GM21360 (cell line): ENCODE results near the gene DDX39A.
A peak's percentile ranks its signal among the peaks of the same experiment; 100 is the strongest.
"Not testable (repeated sequence)": the region's sequence is repeated elsewhere in the genome, so short reads cannot be mapped to it uniquely, and the experiment has no call there.

ENCODE experiments used
- ATAC-seq: cut with Tn5 transposase; IDR thresholded peaks from one replicate; pipeline ENCODE4 v1.9.1; 2021; ENCODE audit warnings: mild to moderate bottlenecking, moderate library complexity; ENCODE audit not compliant: unreplicated experiment

DDX39A gene

DNA sequence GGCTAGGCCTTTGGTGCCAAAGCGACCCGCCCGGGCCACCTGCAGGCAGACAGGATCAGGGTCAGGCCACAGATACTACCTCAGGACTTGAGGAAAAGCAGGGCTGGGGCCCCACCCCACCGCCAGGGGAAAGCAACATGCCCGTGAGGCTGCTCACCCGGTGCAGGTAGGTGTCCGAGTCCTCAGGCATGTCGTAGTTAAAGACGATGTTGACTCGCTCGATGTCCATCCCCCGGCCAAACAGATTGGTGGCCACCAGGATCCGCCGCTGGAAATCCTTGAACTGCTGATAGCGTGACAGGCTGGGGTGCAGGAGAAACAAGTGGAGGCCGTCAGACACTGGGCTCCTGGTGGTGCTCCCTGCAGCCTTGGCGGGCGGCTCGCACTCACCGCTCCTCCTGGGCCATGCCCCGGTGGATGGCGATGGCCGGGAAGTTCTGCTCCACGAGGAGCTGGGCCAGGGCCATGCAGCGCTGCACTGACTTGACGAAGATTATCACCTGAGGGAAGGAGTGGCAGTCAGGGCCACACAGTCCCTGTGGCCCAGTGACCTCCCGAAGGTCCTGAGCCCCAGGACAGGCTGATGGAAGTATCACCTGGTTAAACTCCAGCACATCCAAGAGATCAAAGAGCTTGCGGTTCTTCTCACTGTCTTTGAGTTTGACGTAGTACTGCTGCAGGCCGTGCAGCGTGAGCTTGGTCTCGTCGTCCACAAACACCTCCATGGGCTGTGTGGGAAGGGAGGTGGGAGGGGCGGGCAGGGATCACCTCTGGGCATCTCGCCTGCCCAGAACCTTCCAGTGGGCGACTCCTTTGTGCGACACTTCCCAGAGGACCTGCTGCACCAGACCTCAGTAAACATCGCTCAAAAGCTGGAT is 9.8 kb downstream of the DDX39A start:
- ATAC-seq = no peak

DNA sequence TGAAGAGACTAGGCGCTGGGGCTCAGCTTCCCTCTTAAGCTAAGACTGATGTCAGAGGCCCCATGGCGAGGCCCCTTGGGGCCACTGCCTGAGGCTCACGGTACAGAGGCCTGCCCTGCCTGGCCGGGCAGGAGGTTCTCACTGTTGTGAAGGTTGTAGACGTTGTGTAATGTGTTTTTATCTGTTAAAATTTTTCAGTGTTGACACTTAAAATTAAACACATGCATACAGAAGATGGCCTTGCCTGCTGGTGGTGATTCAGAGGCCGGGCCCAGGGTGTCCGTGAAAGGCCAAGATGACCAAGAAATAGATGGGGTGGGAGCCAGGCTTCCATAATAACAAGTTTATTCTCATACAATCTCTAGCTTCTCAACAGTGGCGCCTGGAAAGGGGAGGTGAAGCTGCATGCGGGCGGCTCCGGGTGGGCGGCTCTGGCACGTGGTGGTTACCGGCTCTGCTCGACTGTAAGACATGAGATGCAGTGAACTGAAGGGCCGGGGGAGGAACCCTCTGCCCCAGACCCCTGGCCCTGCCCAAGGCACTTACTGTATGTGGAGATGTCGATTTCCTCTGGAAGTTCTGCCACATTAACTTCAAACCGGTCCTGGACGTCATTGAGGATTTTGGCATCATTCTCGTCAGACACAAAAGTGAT is 10.5 kb downstream of the DDX39A start:
- no peak for ATAC-seq

DNA sequence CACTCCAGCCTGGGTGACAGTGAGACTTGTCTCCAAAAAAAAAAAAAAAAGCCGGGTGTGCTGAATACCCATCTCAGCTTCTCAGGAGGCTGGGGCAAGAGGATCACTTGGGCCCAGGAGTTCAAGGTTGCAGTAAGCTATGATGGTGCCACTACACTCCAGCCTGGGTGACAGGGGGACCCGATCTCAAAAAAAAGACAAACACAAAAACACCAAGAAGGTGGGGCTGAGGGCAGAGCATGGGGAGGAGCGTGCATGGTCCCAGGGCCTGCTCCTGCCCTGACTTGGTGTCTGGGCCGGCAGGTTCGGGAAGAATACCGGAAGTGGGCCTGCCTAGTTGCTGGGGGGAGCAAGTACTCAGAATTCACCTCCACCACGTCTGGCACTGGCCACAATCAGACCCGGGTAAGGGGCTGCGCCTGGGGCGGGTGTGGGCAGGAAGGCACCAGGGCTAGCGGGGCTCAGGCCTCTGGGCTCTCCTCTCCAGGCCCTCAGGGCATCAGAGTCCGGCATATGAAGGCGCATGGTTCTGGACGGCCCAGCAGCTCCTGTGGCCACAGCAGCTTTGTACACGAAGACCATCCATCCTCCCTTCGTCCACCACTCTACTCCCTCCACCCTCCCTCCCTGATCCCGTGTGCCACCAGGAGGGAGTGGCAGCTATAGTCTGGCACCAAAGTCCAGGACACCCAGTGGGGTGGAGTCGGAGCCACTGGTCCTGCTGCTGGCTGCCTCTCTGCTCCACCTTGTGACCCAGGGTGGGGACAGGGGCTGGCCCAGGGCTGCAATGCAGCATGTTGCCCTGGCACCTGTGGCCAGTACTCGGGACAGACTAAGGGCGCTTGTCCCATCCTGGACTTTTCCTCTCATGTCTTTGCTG is 11.3 kb downstream of the DDX39A start:
- no peak for ATAC-seq

DNA sequence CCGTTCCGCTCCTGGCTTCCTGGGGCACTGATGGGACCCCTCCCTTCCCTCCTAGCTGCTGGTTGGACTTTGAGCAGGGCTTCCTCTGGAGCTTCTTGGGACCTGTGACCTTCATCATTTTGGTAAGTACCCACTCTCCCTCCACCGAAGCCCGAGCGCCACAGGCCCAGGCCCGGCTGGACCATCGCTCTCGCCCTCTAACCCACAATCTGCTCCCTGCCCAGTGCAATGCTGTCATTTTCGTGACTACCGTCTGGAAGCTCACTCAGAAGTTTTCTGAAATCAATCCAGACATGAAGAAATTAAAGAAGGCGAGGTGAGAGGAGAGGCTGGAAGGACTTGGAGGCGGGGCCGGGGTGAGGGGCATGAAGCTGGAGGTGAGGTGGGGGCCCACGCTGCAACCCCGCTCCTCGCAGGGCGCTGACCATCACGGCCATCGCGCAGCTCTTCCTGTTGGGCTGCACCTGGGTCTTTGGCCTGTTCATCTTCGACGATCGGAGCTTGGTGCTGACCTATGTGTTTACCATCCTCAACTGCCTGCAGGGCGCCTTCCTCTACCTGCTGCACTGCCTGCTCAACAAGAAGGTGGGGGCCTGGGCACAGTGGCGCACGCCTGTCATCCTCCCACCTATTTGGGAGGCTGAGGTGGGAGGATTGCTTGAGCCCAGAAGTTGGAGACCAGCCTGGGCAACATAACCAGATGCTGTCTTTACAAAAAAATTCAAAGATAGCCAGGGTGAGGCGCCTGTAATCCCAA is 12.3 kb downstream of the DDX39A start:
- no peak for ATAC-seq

DNA sequence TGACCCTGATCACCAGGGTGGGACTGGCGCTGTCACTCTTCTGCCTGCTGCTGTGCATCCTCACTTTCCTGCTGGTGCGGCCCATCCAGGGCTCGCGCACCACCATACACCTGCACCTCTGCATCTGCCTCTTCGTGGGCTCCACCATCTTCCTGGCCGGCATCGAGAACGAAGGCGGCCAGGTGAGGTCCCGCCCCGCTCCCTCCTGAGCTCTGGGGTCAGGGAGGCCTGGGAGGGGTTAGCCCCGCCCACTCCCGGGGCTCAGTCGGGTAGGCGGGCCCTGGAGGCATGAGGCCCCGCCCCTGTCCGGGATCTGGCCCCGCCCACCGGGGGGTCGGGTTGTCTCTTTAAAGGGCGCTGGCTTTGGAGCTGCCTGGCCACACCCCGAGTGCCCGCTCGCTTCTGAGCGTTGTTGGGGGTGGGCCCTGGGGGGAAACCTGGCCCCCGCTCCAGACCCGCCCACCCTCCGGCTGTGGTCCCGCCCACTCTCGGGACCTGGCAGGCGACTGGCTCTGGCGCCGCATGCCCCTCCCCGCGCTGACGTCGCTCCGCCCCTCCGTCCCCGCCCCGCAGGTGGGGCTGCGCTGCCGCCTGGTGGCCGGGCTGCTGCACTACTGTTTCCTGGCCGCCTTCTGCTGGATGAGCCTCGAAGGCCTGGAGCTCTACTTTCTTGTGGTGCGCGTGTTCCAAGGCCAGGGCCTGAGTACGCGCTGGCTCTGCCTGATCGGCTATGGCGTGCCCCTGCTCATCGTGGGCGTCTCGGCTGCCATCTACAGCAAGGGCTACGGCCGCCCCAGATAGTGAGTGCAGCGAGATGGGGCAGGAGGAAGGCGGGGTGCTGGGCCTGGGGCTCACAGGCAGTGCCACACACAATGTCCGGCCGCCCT is 13.1 kb downstream of the DDX39A start:
- ATAC-seq = peak; percentile 58

DNA sequence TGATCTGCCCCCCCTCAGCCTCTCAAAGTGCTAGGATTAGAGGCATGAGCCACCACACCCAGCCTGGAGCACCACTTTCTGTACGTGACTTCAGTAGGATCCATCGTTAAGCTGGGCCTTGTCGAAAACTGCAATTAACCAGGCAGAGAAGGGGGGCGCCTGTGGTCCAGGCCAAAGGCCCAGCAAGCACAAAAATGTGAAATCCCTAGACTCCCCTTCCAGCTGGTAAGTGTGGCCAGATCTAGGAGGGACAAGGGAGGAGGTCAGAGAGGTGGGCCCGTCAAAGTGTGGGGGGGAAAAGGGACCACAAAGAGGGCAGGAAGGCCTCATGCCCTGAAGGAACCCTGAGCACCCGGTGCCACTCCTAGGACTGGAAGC is 13.8 kb downstream of the DDX39A start:
- no peak for ATAC-seq

DNA sequence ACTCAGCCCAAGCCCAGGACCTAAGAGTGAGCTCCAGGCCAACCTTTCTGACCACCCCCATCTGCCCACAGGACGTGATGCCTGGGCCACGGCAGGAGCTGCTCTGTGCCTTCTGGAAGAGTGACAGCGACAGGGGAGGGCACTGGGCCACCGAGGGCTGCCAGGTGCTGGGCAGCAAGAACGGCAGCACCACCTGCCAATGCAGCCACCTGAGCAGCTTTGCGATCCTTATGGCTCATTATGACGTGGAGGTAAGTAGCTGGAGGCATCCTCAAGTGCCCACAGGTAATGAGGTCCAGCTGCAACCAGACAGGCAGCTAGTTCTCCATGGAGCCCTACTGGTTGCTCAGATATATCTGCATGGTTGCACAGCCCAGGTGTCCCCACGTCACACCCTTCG is 14.8 kb downstream of the DDX39A start:
- ATAC-seq = no peak

DNA sequence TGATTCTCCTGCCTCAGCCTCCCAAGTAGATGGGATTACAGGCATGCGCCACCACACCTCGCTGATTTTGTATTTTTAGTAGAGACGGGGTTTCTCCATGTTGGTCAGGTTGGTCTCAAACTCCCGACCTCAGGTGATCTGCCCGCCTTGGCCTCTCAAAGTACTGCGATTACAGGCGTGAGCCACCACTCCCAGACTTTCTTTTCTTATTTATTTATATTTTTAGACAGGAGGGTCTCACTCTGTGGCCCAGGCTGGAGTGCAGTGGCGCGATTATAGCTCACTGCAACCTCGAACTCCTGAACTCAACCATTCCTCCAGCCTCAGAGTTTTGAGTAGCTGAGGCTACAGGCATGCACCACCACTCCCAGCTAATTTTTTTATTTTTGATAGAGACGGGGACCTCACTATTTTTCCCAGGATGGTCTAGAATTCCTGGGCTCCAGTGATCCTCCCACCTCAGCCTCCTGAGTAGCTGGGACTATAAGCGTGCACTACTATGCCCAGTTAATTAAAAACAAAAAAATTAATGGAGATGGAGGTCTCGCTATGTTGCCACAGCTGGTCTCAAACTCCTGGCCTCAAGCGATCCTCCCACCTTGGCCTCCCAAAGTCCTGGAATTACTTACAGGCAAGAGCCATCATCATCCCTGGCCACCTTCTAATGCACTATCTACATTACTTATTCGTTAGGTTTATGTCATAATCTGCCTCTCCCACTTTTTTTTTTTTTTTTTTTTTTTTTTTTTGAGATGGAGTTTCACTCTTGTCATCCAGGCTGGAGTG is 15.8 kb downstream of the DDX39A start:
- not testable (repeated sequence) for ATAC-seq

DNA sequence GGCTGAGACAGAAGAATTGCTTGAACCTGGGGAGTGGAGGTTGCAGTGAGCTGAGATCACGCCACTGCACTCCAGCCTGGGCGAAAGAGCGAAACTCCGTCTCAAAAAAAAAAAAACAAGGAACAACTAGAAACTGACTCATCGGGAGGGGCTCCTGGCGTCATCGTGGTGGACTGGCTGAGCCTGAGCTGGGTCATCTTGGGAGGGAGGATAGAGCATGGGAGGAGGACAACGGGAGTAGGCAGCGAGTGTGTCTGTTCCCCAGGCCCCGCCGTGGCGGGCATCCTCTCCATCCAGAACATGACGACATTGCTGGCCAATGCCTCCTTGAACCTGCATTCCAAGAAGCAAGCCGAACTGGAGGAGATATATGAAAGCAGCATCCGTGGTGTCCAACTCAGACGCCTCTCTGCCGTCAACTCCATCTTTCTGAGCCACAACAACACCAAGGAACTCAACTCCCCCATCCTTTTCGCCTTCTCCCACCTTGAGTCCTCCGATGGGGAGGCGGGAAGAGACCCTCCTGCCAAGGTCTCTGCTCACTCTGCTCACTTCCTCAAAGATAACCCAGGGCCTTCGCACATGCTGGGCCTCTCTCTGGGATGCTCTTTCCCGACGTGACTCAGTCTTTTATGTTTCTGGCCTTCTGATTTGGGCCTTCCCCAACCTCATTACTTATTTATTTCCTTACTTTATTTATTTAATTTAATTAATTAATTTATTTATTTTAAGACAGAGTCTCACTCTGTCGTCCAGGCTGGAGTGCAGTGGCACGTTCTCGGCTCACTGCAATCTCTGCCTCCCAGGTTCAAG is 16.6 kb downstream of the DDX39A start:
- no peak for ATAC-seq

DNA sequence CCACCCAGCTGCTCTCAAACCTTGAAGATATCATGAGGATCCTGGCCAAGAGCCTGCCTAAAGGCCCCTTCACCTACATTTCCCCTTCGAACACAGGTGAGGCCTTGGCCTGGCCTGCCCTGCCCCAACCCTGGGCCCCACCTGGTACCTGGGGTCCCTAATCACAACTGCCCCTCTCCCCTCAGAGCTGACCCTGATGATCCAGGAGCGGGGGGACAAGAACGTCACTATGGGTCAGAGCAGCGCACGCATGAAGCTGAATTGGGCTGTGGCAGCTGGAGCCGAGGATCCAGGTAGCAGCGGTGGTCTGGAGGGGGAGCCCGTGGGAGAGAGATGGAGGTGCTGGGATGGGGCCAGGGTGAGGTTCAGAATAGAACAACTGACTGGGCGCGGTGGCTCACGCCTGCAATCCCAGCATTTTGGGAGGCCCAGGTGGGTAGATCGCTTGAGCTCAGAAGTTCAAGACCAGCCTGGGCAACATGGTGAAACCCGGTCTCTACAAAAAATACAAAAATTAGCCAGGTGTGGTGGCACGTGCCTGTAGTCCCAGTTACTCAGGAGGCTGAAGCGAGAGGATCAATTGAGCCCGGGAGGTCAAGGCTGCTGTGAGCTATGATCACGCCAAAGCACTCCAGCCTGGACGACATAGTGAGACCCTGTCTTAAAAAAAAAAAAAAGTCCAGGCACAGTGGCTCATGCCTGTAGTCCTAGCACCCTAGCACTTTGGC is 17.5 kb downstream of the DDX39A start:
- ATAC-seq = no peak

DNA sequence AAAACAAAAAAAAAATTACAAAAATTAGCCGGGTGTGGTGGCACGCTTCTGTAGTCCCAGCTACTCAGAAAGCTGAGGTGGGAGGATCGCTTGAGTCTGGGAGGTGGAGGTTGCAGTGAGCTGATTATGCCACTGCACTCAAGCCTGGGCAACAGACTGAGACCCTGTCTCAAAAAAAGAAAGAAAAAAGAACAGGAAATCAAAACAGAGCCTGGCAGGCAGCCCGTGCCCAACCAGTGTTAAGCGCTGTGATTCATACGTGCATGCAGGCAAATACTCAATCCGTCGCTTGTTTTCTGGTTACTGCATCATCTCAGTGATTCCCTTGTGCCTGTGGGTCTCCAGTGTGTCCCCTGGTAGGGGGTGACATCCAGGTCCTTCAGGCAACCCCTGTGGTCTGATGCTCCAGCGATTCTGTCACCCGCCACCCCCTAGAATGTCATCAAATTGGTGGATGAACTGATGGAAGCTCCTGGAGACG is 18.1 kb downstream of the DDX39A start:
- ATAC-seq = no peak

DNA sequence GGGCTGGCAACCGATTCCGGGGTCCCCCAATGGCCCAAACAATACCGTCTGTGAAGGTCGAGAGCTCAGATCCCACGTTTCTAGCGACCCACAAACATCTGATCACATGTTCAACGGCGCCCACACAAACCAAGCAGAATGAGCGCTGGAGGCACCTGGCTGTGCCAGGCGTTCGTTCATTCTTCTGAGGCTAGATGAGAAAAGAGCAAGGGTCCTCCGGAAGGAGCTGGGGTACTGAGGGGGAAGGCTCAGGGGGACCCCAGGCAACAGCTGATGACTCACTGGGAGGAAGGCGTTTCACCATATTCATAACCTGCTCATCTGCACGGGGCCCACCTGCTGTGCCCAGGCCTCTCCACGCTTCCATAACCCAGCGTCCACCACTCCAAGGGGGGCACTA is 22.0 kb downstream of the DDX39A start:
- not testable (repeated sequence) for ATAC-seq

DNA sequence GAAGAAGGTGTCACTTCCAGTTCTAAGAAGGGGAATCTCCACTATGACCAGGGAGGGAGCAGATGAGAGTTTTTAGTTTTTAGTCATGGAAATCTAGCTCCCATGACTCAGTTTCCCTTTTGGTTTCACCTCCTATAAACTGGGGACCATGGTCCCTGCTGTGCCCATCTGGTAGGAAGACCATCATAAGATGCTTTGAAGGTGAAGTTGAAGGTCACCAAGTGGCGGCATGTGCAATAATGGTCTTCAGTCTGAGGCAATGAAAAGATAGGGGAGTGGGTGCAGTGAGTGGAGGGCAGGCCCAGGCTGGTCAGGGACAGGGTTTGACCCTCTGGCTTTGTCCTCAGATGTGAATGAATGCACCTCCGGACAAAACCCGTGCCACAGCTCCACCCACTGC is 22.4 kb downstream of the DDX39A start:
- not testable (repeated sequence) for ATAC-seq

DNA sequence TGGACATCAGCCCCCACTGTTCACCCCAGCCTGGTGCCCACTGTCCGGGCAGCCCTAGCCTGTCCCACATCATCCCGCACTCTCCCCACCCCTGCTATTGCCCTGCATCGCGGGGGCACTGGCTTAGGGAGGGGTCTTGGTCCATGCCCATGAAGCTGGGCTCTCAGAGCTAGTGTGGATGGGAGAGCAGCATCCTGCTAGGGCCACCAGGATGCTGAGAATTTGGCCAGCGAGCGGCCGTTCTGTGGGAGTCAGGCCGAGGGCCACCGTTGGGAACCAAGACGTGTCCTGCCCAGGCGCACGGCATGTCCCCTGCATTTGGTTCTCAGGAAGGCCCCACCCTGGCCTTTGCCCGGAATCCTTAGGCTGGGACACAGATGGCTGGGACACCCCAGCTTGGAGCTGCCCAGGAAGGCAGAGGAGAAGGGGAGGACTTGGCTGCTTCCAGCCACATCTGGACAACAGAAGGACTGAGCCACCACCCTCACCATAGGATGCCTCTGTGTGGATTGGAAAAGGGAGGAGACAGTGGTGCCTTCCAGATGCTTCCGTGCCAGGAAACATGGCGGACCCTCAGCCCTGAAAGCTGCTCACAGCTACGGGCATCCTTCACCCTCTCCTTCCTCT is 23.3 kb downstream of the DDX39A start:
- ATAC-seq = no peak

DNA sequence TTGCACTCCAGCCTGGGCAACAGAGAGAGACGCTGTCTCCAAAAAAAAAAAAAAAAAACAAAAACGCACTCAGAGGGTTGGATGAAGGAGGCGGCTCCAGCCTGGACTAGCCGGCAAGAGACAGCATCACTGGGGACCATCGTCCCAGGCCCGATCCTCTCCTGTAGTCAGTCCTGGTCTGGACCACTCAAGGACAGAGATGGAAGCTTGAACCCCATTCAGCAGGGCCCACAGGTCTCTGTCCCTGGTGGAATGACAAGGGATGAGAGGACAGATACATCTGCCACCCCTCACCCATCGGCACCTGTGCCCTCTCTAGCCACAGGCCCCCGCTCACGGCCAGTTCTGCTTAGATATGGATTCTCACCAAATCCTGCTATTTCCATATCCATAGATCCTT is 23.9 kb downstream of the DDX39A start:
- no peak for ATAC-seq

DNA sequence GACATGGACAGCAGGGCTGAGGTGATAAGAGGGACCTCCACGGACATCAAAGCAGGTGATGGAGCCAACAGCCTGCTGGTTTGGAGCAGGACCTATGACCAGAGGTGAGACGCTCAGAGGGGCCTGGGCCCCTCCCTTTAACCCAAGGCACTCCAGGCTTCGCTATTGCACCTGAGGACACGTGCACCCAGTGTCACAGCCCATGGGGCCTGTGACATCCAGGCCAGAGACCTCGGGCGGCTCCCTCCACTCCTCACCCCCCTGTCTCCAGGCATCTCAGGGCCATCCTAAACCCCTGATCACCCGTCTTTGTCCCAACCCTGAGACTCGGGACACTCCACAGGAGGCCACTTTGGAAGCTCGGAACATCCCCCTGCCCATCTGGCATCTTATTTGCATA is 25.0 kb downstream of the DDX39A start:
- no peak for ATAC-seq

DNA sequence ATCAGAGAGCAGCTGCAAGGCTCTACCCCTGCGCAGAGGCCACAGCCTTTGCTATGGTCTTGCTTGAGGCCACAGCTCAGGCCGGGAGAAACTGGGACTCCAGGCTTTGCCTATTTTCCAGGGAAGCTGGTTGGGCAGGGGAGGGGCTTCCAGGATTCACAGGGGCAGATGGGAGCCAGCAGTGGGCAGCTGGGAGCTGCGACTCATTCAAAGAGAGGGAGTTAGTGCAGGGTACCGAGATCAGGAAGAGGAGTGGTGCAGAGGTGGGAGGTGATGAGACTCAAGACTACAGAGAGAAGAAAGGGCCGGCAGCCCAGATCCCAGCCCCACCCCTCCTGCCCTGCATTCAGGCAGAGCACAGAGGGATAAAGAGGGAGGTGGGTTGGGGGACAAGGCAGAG is 25.8 kb downstream of the DDX39A start:
- no peak for ATAC-seq
